MV-4-11 (cell line): ENCODE measurements around the gene LGALS3BP.
"Not testable (repeated sequence)": the region's sequence is repeated elsewhere in the genome, so short reads cannot be mapped to it uniquely, and the experiment has no call there.

Experiments used
- DNase-seq: peaks from one replicate; lab custom pipeline; 2025; lab: John Stamatoyannopoulos, UW

The LGALS3BP gene, protein sequence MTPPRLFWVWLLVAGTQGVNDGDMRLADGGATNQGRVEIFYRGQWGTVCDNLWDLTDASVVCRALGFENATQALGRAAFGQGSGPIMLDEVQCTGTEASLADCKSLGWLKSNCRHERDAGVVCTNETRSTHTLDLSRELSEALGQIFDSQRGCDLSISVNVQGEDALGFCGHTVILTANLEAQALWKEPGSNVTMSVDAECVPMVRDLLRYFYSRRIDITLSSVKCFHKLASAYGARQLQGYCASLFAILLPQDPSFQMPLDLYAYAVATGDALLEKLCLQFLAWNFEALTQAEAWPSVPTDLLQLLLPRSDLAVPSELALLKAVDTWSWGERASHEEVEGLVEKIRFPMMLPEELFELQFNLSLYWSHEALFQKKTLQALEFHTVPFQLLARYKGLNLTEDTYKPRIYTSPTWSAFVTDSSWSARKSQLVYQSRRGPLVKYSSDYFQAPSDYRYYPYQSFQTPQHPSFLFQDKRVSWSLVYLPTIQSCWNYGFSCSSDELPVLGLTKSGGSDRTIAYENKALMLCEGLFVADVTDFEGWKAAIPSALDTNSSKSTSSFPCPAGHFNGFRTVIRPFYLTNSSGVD

DNA sequence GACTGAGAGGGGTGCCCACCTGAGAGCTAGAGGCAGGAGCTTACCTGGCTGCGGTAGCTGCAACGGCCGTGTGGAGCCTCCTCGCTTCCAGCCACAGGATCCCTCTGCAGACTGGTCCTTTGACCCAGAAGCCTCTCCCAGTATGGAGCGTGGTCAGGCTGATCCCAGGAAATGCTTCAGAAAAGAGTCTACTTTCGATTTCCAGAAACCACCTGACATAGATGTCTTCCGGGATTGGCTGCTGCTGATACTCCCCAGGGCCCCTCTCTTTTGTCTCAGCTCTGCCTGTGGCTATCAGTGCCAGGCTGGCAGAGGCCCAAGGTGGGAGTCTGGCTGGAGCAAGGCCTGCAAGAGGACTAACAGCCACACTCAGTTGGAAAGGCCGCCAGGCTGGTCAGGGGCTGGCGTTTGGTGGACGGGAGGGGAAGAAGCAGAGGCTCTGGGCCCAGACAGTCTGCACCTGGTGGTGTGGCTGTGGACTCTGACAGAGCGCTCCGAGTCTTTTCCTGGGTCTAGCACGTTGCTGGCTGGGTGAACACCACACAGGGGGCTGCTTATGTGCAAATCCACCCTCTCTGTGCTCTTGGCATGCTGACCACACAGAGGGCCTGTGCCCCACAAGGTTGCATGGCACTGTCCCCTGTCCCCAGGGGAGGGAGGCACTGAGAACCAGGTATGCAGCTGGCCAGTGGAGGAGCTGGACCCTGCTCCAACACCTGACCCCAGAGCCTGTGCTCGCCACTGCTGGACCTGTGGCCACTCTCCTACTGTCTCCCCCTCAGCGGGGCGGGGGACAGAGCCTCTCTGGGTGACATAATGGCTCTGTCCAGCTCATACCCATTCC lies at the start of gene LGALS3BP:
TSS of gene LGALS3BP (minus strand) at position 144 of the 844 bp plus-strand sequence. CDS start 2,732 bp downstream, outside the sequence.
- DNase-seq: peak; percentile 2

DNA sequence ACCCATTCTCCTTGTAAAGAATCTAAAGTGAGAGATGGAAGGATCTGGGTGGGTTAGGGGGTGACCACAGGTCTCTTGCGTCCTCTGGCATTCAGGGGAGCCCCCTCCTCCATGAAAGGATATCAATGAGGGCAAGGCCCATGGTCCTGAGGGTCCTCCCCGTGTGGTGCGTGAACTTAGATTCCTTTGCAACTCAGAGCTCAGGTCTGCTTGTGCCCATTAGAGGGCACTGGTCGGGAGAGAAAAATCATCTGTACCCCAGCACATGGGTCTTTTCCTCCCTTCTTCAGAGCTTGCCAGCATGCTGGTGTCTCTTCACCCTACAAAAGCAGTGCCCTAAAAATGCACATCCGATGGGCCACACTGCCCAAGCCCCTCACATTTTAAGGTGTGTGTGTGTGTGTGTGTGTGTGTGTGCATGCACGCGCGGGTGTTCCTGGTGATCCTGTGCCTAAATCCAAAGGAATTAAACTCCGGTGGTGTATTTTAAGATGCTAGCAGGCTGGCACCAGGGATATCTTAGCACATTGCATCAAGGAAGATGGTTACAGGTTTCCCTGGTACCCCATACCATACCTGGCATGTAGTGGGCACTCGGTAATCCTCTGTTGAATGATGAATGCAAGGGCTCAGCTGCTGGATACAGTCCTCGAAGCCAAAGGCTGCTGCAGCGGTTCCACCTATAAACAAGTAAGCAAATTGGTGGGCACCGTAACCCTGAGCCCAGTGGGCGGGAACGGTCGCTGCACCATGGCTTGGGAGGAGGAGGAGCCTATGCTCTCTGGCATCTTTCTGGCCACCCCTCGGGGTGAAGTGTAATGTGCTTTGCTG lies 49.0 kb upstream of the LGALS3BP start:
- DNase-seq: no peak

DNA sequence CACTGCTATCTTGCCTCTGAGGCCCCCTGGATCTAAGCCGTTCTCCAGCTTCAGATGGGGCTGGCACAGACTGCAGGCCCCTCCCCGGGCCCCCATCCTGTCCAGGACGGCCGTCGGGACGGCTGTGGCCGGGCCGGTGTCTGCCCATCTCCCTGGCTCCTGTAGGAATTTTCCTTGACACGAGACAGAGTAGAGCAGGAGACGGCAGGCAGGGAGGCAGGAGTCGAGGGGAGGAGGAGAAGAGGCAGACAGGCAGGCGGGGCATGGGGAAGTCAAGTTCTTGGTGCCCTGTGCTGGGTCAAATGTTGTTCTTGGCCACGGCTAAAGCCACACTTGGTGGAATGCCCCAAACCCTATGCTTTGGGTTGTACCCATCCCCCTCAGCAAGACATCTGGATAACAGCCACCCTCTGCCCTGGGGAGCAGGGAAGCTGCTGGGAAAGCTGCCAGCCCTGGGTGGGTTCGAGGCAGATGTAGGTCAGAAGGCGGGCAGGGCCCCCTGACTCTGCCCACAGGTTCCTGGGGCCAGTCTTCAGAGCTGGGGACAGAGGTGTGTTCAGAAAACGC lies 48.3 kb upstream of the LGALS3BP start:
- DNase-seq: no peak

DNA sequence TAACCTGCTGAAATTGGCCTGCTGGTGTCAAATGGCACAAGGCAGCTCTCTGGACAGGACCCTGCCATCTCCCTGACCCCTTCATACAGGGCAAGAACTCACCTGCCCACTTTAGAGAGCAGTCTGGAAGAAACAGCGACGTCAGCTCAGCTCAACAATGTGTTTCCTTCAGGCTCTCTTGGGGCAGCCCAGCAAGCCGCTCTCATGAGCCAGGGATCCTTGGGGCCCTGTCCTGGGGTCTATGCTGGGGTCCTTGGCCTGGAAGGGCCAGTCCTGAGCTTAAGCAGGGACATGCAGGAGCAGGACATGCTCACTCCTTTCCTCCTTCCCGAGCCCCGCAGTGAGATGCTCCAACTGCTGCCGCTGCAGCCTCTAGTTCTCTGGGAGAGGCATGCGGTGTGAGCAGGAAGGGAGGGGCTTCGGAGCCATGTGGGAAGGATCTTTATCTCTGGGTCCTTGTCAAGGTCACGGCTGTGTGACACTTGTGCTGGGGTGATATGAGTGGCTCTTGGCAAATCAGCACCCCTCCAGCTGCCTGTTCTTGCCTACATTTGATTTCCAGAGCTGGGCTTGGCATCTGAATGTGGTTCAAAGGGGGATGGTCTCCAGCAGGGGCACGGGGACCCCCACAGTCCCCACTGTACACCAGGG lies 47.7 kb upstream of the LGALS3BP start:
- no peak for DNase-seq

DNA sequence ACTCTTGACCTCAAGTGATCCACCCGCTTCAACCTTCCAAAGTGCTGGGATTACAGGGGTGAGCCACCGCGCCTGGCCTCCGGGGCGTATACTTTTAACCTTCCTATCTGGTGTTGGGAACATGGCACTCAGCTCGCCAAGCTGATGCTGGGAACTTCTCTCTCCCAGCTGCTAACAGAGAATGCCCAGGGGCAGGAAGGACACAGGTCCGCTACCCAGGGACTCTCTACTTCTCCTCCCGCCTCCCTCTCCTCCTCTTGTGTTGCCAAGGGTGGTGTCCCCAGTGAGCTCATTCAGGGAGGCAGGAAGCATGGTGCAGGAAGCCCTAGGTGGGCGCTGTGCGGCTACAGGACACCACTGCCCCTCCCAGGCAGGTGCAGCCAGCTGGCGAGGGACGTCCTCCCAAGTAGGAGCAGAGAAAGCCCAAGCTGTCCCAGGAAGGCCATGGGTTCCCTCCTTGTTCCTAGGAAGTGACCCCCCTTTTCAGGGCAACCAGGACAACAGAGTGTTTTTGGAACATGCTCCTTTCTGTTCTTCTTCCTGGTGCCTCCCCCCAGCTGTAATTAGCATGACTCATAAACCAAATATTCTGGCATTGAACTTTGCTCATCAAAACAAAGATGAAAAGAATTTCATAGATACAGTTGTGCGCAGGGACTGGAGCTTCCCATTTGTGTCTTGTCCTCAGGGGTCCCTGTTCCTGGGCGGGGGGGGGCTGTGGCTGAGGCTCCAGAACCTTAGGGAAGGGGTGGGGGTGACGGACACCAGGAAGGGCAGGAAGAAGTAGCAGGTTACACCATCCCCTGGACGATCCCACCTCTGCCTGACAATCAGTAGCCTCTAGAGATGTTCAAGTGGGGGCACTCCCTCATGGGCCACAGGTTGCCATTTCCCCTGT lies 46.9 kb upstream of the LGALS3BP start:
- DNase-seq: no peak

DNA sequence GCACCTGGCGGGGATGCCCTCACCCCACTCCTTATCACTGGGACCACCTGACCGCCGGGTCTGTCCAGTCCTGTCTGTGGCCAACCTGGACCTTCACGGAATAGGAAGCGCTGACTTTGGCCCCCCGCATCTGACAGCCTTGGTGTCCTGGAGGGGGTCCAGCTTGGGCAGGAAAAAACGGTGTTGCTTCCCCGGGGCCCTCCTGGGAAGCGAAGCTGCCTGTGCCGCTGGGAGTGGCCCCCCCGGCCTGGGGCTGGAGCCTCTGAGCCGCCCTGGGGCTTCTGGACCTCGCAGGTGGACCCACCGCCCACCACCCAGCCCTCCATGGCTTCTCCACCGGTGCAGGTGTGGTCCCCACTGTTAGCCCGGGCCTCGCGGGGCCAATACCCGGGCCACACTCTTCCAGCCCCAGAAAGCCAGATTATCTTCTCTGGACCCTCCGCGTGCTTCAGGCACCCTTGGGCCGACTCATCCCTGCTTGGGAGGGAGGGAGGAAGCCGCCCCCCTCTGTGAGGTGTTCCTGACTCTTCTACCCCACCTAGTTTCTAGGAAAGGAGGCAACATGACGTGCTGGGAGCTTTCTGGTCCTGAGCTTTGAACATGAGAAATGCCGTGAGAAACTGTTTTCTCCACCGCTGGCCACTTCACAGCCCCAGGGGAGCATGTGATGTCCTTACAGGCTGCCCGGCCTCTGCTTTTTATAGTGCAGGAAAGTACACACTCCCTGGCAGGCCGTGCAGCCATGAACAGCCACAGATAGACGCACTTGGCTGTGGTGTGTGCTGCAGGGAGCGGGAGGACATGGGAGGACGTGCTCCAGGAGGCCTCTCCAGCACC lies 45.4 kb upstream of the LGALS3BP start:
- DNase-seq: no peak

DNA sequence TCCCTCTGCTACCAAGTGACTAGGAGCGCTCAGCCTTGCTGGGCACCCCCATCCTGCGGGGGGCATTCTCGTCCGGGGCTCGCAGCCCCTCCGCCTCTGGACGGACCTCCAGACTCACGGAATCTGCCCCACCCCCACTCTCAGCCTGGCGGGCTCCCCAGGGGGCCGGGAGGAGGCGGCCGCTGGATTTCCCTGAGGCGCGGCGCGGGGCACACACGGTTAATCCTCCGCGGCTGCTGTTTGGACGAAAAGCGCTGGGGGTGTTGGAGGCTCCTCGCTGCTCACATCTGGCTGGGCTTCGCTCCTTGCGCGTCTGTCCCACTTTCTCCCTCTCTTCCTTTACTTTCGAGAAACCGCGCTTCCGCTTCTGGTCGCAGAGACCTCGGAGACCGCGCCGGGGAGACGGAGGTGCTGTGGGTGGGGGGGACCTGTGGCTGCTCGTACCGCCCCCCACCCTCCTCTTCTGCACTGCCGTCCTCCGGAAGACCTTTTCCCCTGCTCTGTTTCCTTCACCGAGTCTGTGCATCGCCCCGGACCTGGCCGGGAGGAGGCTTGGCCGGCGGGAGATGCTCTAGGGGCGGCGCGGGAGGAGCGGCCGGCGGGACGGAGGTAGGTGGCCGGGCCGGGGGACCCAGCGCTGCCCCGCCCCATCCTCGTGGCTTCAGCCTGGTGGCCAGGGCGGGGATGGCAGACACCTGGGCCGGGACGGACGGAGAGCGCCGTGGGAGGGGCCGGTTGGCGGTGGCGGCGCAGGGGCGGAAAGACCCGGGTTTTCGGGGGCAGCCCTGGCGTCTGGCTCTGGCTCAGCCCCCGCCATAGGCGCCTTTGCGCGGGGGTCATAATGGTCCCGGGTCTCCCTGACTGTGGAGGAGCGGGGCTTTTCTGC lies 44.4 kb upstream of the LGALS3BP start, which contains the start of gene C1QTNF1:
TSS of gene C1QTNF1 (plus strand) at position 284 of the 886 bp plus-strand sequence. CDS start 19,800 bp downstream, outside the sequence.
- DNase-seq: no peak

DNA sequence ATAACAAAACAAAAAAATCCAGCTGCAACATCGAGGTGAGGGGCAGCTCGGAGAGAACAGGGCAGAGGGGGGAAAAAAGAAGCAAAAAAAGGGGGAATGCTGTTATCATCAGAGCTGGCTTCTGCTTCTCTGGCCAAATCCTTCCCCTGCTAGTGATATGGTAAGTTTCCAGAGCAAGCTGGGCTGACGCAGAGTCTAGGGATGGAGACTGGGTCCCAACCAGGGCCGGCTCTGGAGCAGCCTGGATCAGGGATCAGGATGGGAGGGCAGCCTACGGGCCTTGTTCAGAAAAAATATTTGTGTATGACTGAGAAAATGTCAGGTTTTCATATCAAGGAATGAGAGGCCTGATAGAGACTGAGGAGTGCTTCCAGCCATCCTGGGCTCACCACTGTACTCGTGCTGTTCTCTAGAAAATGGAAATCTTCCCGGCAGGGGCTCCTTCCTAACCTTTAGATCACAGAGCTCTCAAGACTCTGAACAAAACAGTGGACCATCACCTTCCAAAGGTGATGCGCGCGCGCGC lies 43.5 kb upstream of the LGALS3BP start:
- DNase-seq: no peak

DNA sequence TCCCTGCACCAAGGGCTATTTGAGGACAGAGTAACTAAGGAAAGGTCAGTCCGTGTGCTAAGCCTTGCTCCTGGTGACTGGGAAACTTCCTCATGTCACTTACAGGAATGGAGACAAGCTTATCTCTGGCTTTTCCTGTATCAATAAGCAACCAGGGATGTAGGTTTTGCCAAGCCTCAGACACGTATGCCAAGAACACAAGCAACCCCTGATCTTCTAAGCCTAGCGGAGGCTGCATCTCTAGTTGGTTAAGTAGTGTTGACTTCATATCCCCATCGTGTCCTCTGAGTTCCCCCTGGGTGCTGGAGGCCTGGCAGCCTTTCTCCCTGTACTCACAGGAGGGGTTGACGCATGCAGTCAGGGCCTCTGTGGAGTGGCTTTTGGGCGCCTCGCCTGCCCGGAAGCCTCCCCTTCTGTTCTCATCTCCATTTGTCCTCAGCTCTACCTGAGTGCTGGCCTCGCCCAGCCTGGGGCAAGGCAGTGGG lies 42.8 kb upstream of the LGALS3BP start:
- DNase-seq: no peak

DNA sequence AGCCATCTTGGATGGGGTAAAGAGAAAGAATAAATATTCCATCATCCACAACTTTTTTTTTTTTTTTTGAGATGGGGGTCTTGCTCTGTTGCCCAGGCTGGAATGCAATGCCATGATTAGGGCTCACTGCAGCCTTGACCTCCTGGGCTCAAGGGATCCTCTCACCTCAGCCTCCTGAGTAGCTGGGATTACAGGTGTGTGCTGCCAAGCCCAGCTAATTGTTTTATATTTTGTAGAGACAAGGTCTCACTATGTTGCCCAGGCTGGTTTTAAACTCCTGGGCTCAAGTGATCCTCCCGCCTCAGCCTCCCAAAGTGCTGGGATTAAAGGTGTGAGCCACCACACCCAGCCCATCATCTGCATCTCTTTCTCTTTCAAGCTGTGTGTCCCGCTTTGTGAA lies 42.2 kb upstream of the LGALS3BP start:
- not testable (repeated sequence) for DNase-seq

DNA sequence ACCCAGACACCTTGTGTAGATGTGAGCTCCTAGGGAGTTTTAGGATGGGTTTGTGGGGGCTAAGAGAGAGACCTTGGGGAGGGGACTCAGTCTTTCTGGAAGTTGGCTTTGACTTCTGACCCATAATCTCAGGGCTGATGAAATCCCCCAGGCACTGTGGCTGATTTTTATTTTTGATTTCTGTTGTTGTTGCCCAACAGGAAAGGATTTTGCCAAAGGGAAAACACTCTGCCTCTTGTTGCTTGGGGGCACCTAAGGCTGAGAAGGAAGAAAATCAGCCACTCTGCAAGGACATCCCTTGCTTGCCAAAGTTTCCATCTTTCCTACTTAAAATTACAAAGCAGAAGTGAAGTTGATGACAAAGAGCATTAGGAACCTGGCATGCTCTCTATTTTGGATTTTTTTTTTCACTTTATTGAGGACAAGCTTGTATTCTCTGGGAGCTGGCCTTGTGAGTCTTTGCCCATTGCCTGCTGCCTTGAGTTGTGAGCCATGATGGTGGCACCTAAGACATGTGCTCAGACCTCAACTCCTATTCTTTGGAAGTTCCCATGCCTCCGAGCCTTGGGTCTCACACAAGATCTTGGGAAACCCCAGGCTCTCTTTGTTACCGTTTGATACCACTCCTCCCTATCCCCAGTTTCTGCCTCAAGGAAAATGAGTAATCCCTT lies 41.0 kb upstream of the LGALS3BP start:
- DNase-seq: no peak

DNA sequence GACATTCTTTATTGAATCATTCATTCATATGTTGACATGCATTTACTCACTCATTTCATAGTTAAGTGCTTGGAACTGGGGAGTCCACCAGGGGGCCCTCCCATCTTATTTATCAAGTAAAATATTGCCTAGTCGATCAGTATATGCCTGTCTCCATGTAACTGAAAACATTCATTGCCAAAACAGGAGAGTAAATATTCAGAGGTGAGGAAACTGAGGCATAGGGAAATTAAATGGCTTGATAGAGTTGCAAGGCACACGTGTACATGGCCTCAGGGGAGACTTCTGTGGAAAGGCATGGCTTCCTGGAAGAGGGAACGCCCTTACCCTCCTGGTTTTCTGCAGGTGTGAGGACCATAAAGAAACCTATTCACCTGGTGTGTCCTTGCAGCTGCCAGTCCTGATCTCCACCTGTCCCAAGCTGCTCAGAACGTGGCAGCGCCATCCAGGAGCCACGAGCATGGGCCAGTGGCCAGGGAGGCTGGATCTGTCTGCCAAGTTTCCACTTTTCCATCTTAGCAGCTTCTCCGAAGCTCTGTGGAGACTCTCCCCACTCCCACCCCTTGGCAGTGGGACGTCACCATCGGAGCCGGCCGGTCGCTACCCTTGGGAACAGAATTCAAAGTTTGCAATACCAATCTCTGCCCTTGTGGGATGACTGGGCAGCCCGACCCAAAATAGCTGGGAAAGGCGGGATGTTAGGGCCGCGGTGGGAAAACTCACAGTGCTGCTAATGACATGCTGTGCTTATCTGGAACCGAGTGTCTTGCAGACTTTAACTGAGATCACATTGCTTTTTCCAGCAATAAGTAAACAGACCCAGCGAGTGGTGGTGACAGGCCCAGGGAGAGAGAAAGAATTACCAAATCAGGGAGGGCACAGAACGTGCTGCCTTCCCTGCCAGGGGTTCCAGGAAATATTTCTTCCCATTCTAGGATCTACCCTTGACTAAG lies 40.2 kb upstream of the LGALS3BP start:
- DNase-seq: peak; percentile 53

DNA sequence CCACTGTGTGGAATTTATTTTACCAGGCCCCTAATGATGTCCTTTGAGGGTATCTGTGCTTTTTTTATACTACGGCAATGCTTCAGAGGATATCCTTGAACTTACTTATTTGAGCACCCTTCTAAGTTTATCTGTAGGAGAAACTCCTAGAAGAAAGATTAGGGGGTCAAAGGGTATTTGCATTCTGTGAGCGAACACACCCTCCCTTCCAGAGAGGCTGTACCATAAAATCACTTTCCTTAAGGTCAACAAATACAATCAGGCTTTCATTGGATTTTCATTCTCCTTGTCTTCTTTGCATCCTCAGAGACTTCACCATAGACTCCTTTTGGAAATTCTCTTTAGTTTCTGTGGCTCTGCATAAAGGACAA lies 39.5 kb upstream of the LGALS3BP start:
- DNase-seq: no peak

DNA sequence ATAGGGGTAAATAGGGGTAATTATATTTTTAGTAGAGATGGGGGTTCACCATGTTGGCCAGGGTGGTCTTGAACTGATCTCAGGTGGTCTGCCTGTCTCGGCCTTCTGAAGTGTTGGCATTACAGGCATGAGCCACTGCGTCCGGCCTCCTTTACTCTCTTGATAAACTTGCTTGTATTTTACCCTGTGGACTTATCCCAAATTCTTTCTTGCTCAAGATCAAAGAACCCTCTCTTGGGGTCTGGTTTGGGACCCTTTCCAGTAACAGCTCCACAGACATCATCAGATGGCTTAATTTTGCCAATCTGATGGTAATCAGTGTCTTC lies 38.6 kb upstream of the LGALS3BP start:
- DNase-seq: no peak

DNA sequence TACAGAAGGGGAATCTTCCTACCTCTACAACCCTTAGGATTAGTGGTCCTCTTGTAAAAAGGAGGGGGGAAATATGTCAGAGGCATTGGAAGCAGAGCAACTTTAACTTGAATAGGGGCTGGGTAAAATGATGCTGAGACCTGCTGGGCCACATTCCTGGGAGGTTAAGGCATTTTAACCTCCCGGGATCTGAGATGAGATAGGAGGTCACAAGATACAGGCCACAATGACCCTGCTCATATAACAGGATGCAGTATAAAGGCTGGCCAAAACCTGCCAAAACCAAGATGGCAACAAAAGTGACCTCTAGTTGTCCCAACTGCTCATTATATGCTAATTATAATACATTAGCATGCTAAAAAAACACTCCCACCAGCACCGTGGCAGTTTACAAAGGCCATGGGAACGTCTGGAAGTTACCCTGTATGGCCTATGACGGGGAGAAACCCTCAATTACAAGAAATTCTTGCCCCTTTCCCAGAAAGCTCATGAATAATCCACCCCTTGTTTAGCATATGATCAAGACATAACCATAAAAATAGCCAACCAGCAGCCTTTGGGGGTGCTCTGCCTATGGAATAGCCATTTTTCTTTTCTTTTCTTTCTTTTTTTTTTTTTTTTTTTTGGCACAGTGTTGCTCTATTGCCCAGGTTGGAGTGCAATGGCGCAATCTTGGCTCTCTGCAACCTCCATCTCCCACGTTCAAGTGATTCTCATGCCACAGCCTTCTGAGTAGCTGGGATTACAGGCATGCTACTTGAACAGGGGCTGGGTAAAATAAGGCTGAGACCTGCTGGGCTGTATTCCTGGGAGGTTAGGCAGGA lies 38.0 kb upstream of the LGALS3BP start:
- DNase-seq: no peak
